Ovary (tissue), 9 donors: ENCODE measurements around the gene MED8. TPM values are rescaled to one million over a fixed set of nuclear protein-coding genes. Genes with fewer than 3 reads are reported as not detected.

Experiments
- DNase-seq, 5 donors: peaks; one replicate each; pipeline ENCODE4 v3.0.0-alpha.2; 2019 to 2020
- H3K27ac ChIP-seq, 2 donors: fragments of 200-600 bp; one replicate each; pipeline versions ENCODE4 v1.5.1 to v1.8.0; 2019 to 2022
- H3K27me3 ChIP-seq: fragments of 200-600 bp; one replicate; pipeline ENCODE4 v1.8.0; 2022
- H3K36me3 ChIP-seq: fragments of 200-600 bp; sonication (generic); one replicate; pipeline ENCODE4 v1.5.1; 2019
- H3K4me1 ChIP-seq: one replicate; pipeline ENCODE4 v1.8.1; 2013; ENCODE audit warnings: mild to moderate bottlenecking, moderate library complexity; ENCODE audit not compliant: insufficient read depth
- H3K4me3 ChIP-seq: fragments of 200-600 bp; sonication (generic); one replicate; pipeline ENCODE4 v1.5.1; 2017
- H3K9me3 ChIP-seq, 2 donors: fragments of 200-600 bp in 1 of 2; sonication (generic) in 1 of 2; one replicate each; pipeline versions ENCODE4 v1.5.1 to v1.8.1; 2013 to 2019; ENCODE audit warnings: mild to moderate bottlenecking in 1 of 2, moderate library complexity in 1 of 2
- EP300 ChIP-seq: sonication (generic); formaldehyde crosslinking; IDR thresholded peaks from one replicate; pipeline ENCODE4 v1.6.1; 2017; ENCODE audit warnings: antibody characterized with exemption
- POLR2A ChIP-seq: fragments of 450-650 bp; IDR thresholded peaks from one replicate; pipeline ENCODE4 v1.6.1; 2017; ENCODE audit warnings: antibody characterized with exemption, mild to moderate bottlenecking, moderate library complexity
- WGBS, 3 donors: extraction: QIAGEN DNeasy Blood & Tissue Kit in 1 of 3; methylation state at CpG; one replicate each; pipeline versions ENCODE4 v1.1.5 to v1.1.7; 2013 to 2017; 5-methylcytosine and 5-hydroxymethylcytosine counted together
- intact Hi-C, 4 donors: fragments of 100-400 bp; cut with DNase I; formaldehyde crosslinking; loops; one replicate each; pipeline versions ENCODE4 v1.11.0 to v1.15.1; 2022 to 2023
- polyA plus RNA-seq, 2 donors: library from polyadenylated mRNA; stranded (reverse); fragments of 200-250 nt in 1 of 2; fragments of 350-450 nt in 1 of 2; fragmentation: Illumina TruSeq in 1 of 2; extraction: RNeasy Lipid Tissue Mini Kit (QIAGEN cat#74804) in 1 of 2; gene quantifications; one replicate each; pipeline ENCODE4 v1.2.3, GENCODE V29; 2013 to 2014
- total RNA-seq, 7 donors: library from RNA; depleted of rRNA in 2 of 7; stranded (reverse); fragments of >200 nt in 2 of 7; fragmentation: NEBNext Ultra II Directional in 3 of 7; extraction: Animal tissue kit (Norgen Biotek cat#: 25700) in 3 of 7; gene quantifications; one replicate each; pipeline versions ENCODE4 v1.1.0 to v1.2.4, GENCODE V29; 2016 to 2023
- TF ChIP-seq, protein P1 (sequence below), 3 donors: fragments of 450-650 bp in 2 of 3; fragments of 200-600 bp in 1 of 3; IDR thresholded peaks; one replicate each; pipeline versions ENCODE4 v1.5.1 to v1.8.0; 2016 to 2022; ENCODE audit warnings: antibody characterized with exemption in 3 of 3, mild to moderate bottlenecking in 1 of 3
- donor health status: DM: no; HTN: no; CAD: no; lungs with moderate emphysema.
- donor health status: DM: no; HTN: no; CAD: no.
- donor health status: Bipolar disorder and iron deficiency.
- donor health status: DM: yes; HTN: yes; CAD: no.
- donor health status: DM: no; HTN: no; CAD: no.
- donor health status: DM: yes; HTN: yes; CAD: no.

The MED8 gene
- total and polyA plus RNA-seq, 9 donors, result 13.7 to 40.0 (median 26.0) TPM

DNA sequence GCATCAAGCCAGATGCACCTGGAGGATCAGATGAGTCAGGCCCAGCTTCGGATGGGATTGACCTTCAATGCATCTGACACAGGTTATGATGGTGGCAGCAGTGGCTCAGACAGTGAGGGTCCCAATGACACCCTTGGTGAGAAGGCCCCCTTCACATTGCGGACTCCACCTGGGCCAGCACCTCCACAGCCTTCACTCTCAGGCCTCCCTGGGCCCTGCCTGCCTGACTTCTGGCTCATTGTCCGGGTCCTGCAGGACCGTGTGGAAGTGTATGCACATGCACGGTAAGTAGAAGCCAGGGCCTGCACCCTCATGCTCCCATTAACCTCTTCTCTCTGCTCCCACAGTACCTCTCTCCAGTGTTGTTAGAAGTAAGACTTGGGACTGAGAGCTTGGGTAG is 43.3 kb upstream of the MED8 start:
- no peak overlapping the region for H3K4me3 ChIP-seq
- intact Hi-C loops, result no loop called here
- H3K27me3 ChIP-seq, result no peaks in the 10 kb centered on the region
- H3K9me3 ChIP-seq, result no peaks in the 10 kb centered on the region
- peaks cover 5% of the 10 kb centered on the region for H3K4me1 ChIP-seq
- WGBS, 3 donors, result 78 to 88% (median 86%) methylated on average over 5 of the region's 5 CpGs
- no peak overlapping the region for H3K27ac ChIP-seq
- H3K36me3 ChIP-seq, result no peaks in the 10 kb centered on the region
- peak in 1 of 5 donors; percentile 17 for DNase-seq
- TF ChIP-seq POLR2A, result no peak
- TF ChIP-seq EP300, result no peak
- TF ChIP-seq, protein P1, sequence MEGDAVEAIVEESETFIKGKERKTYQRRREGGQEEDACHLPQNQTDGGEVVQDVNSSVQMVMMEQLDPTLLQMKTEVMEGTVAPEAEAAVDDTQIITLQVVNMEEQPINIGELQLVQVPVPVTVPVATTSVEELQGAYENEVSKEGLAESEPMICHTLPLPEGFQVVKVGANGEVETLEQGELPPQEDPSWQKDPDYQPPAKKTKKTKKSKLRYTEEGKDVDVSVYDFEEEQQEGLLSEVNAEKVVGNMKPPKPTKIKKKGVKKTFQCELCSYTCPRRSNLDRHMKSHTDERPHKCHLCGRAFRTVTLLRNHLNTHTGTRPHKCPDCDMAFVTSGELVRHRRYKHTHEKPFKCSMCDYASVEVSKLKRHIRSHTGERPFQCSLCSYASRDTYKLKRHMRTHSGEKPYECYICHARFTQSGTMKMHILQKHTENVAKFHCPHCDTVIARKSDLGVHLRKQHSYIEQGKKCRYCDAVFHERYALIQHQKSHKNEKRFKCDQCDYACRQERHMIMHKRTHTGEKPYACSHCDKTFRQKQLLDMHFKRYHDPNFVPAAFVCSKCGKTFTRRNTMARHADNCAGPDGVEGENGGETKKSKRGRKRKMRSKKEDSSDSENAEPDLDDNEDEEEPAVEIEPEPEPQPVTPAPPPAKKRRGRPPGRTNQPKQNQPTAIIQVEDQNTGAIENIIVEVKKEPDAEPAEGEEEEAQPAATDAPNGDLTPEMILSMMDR (IDR thresholded peaks at IDR 0.05), result no peak

DNA sequence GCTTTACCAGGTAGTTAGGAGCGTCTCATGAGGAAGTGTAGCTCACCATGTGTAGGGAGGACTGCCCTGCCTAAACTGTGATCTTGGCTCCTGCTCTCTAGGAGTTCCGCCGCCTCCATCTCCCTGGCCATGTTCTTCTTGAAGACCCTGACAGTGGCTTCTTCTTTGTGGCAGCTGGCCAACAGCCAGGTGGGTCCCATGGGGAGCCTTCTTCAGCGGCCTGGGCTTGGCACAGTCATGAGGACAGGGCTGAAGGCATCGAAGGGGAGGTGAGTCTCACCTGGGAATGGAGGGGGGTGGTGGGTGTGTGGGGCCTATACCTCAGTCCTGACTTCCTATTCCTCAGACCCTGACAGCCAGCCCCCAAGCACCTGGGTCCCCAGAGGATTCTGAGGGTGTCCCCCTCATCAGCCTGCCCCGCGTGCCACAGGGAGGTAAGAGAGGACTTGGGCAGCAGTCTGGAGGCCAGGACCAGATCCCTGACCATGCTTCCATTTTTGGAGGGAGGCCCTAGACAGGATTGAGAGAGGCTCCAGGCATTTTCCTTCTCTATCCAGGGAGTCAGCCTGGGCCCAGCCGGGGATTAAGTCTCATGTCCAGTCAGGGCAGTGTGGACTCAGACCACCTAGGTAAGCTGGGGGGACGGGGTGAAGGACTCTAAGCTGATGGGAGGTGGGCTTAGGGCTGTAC is 42.7 kb upstream of the MED8 start:
- peak in 1 of 5 donors; percentile 27 for DNase-seq
- intact Hi-C loops, result no loop called here

DNA sequence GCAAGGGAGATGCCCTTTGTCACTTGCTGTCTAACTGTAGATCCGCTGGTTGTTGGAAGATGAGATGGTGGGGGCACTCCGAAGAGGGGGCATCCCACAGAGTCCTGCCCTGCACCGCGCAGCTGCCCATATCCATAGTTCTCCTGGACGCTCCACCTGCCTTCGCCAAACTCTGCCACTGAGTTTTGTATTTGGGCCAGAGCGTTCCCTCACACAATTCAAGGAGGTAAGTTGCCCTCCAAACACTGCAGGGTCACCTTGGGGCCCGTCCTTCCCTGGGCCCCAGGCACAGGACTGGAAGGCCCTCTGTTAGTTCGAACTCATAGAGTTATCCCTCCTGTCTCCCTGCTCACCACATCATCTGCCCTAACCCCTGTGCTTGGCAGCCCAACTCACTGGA is 42.1 kb upstream of the MED8 start:
- 92 to 94% (median 93%) methylated on average over 9 of the region's 9 CpGs for WGBS, 3 donors
- Histone ChIP-seq H3K4me1 (peaks cover 5% of the 10 kb centered on the region), H3K9me3 (no peaks in the 10 kb centered on the region), H3K27ac (no peak overlapping the region), H3K36me3 (no peaks in the 10 kb centered on the region), H3K4me3 (no peak overlapping the region), H3K27me3 (no peaks in the 10 kb centered on the region)
- DNase-seq, result no peak
- intact Hi-C loops, result no loop called here
- TF ChIP-seq, protein P1 (IDR thresholded peaks at IDR 0.05), result no peak
- TF ChIP-seq POLR2A, result no peak
- no peak for TF ChIP-seq EP300

More for the DNA sequence above, 42.7 kb upstream of the MED8 start:
- H3K9me3 ChIP-seq, result no peaks in the 10 kb centered on the region
- TF ChIP-seq, protein P1 (IDR thresholded peaks at IDR 0.05), result no peak
- no peak for TF ChIP-seq EP300
- TF ChIP-seq POLR2A, result no peak
- no peak overlapping the region for H3K4me3 ChIP-seq
- no peaks in the 10 kb centered on the region for H3K27me3 ChIP-seq
- WGBS, 3 donors, result 87 to 92% (median 88%) methylated on average over 9 of the region's 9 CpGs
- H3K4me1 ChIP-seq, result peaks cover 5% of the 10 kb centered on the region
- H3K27ac ChIP-seq, result no peak overlapping the region
- H3K36me3 ChIP-seq, result no peaks in the 10 kb centered on the region

DNA sequence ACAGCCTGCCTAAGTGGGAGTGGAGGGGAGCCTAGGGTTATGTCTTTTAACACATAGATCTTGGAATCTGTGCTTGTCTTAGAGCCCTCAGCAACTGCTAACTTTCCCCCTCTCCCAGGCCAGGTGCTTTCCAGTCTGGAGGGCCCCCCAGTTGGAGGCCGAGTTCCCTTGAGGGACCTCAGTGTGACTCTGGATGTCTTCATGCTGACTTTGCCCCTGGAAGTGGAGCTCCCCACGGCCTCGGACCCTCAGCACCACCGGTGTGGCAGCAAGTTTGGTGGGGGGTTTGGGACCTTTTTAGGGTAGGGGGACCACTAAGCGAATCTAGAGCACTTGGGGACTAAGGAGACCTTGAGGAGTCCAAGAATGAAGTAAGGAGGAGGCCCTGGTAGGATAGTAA is 41.2 kb upstream of the MED8 start:
- TF ChIP-seq, protein P1 (IDR thresholded peaks at IDR 0.05), result no peak
- TF ChIP-seq POLR2A (no peak), EP300 (no peak)
- DNase-seq, result no peak
- no peaks in the 10 kb centered on the region for H3K36me3 ChIP-seq
- H3K4me3 ChIP-seq, result no peak overlapping the region
- no peaks in the 10 kb centered on the region for H3K27me3 ChIP-seq
- H3K27ac ChIP-seq, result no peak overlapping the region
- intact Hi-C loops, result no loop called here
- H3K9me3 ChIP-seq, result no peaks in the 10 kb centered on the region
- WGBS, 3 donors, result 92 to 95% (median 94%) methylated on average over 5 of the region's 5 CpGs
- no peaks in the 10 kb centered on the region for H3K4me1 ChIP-seq
